GM19468 (cell line): ENCODE measurements around the gene DIS3L2.
"Not testable (repeated sequence)": the region's sequence is repeated elsewhere in the genome, so short reads cannot be mapped to it uniquely, and the experiment has no call there.

Experiments used
- ATAC-seq: cut with Tn5 transposase; IDR thresholded peaks from one replicate; pipeline ENCODE4 v1.9.1; 2021; ENCODE audit warnings: mild to moderate bottlenecking, moderate library complexity, moderate number of reproducible peaks; ENCODE audit not compliant: unreplicated experiment; ENCODE audit errors: extremely low read depth

DIS3L2 gene

DNA sequence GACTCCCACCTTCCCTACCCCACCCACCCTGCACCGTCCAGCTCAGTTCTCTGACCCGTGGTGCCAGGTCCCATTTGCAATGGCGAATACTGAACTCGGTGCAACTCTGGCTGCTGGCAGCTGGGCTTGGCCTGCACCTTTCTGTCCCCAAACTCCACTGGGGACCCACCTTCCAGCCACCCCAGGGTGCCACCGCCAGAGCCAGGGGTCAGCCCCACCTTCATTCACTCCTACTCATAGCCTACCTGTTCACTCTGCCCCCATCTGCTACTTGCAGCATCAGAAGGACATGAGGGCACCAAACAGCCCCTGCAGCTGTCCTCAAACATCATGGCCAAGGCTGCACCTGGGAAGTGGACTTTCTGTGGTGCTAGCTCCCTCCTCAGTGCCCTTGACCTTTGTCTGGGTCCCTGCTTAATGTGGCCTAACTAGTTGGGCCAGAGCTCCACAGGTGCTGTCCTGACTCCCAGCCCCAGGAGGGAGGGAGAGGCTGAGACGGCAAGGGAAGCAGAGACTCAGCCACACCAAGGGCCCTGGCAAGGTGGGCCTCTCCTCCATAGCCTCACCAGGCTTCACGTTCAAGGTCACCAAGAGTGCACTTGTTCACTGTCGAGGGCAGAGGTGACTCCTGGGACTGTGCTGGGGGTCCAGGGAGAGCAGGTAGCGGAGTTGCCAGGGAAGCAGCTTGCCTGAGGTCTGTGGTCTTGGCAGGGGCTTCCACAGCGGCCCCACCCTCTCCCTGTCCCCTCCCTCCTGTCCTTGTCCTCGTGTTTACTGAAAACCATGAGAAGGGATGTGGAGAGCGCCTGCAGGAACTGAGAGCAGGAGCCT lies 365.0 kb downstream of the DIS3L2 start:
- ATAC-seq, result not testable (repeated sequence)

DNA sequence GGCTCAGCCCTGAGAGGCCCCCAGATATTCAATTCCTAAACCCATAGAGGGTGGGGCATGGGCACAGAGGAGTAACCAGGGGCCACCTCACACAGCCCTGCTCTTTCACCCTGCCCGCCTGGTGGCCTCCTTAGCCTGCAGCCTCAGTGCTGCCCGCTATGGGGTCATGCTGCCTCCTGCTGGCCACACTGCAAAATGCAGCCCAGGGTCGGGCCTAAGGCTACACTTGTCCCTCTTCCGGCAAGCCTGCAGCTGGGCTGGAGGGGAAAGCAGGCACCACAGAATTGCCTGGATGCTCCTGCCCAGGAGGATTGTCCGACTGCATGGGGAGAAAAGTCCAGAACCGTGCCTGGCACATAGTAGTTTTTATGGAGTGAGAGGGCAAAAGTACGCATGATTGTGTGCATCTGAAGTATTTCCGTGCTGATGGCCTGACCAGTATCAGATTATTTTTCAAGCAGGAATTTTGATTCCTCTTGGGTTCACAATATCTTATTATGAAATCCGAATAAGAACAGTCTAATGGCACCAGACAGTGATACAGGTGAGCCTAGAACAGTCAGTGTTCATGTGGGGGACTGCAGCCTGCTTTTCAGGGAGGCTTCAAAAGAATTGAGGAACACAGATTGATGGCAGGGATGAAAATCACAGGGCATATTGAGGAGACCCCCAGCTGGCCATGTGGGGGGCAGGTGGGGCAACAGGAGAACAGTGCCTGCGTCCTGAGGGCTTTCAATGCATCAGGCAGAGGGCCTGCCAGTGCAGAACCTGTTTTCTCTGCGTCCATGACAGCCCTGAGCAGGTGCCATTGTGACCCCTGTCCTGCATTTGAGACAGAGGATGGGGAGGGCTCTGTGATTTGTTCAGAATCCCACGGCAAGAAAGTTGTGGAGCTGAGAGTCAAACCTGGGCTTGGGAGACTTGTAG lies 365.9 kb downstream of the DIS3L2 start:
- no peak for ATAC-seq

DNA sequence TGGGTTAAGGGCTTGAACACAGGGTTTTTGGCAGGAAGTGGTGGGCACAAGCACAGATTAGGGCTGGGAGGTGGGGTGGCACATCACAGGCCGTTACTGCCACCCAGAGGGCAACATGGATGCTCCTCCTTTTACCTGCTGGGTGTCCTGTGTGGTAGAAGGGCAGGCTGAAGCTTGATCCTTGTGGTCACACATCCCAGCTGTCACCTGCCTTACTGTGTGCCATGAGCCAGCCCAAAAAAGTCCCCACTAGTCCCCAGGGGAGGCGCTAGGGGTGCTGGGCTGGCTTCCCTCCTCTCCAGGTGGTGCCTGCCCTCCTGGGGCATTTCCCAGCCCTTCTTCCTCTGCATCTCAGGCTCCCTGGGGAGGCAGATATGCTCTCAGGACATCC lies 366.5 kb downstream of the DIS3L2 start:
- ATAC-seq, result no peak

DNA sequence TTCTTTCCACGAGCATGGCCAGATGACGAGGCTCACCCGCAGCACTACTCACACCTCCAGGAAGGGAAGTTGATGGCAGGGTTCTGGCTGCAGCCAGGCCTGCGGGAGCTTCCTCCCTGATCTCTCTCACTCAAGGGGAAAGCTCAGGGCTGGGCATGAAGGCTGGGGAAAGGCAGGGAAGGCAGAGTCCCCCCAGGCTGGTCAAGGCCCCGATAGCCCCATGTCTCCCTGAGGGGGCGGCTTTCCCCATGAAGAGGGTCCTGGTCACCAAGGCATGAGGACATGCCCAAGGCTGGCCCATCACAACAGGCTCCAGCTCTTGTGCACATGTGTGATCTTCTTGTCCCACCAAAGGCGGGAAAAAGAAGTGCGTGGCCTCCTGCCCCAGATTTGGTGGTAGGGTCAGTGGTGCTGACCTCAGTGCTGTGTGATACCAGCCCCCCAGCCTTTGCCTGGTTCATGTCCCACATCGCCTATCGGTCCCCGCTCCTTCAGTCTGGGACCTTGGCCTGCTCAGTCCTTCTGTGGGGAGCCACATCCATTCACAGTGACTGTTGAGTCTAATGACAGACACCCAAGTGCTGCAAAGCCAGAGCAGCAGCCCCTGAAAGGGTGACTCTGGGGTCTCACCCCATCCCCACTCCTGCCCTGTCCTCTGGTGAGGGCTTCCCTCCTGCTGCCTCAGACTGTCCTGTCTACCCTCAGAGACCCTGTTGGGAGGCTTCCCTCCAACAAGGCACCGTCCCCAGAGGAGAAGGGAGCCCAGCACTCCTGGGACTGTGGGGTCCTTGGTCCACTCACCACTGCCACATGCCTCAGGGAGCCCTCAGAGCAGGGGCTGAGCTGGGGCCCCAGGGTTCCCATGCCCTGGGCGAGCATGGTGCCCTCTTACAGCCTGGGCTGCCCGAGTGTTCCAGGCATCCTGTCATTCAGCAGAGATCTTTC lies 367.3 kb downstream of the DIS3L2 start:
- ATAC-seq, result no peak

DNA sequence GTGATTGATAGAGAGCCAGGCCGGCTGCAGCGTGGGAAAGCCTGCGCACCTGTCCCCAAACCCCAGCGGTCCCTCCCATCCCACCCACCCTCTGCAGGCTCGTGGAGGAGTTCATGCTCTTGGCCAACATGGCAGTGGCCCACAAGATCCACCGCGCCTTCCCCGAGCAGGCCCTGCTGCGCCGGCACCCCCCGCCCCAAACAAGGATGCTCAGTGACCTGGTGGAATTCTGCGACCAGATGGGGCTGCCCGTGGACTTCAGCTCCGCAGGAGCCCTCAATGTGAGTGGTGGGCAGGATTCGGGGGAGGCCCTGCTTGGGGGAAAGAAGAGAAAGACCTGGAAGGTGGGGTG lies 368.2 kb downstream of the DIS3L2 start:
- no peak for ATAC-seq

DNA sequence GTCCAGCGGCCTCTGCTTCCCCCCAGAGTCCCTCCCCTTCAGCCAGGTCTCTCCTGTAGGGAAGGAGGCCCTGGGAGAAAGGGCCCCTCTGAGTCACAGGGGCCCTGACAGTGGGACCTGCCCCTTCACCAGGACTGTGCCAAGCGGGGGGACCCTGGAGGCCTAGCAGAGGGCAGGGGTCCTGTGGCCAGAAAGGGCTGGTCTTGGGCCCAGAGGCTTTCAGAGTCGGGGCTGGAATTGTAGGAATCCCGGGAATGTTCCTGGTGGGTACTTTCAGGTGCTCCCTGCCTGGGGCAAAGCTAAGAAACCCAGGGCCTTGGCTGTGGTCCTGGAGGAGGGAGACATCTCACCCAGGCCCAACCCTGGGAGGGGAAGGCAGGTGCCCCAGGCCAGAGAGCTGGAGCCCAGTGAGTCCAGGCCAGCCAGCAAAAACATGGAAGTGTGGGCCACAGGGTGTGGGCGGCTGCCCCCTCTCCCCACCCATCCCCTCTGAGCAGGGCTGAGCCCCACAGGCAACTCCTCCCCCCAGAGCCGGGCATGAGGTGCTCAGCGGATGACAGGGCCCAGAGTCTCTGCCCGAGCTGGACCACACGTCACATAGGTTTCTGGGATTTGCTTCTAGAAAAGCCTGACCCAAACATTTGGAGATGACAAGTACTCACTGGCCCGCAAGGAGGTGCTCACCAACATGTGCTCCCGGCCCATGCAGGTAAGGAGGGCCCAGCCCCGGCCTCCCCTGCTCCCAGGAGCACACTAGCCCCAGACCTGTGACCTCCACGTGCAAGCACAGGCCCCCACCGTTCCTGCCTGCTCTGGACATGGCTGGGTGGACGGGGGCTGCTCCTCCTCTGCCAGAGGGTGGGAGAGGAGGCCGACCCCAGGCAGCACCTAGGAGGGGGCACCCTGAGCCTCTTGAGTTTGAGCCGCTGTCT lies 368.8 kb downstream of the DIS3L2 start:
- ATAC-seq, result no peak

DNA sequence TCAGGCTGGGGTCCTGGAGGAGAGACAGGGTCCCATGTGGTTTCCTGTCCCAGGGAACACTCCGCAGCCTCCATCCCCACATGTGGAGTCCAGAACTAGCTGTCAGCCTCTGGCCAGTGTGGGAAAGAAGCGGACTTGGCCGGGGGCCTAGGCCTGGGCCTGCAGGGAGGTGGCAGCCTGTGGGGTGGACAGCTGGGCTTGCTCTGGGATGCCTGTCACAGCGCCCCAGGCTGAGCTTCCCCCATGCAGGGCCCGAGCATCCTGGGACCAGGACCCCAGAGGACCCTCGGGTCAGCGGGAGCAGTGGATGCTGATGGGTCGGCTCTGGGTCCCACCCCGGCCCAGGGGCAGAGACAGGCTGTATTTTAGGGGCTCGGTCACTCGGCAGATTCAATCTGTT lies 369.5 kb downstream of the DIS3L2 start:
- not testable (repeated sequence) for ATAC-seq

DNA sequence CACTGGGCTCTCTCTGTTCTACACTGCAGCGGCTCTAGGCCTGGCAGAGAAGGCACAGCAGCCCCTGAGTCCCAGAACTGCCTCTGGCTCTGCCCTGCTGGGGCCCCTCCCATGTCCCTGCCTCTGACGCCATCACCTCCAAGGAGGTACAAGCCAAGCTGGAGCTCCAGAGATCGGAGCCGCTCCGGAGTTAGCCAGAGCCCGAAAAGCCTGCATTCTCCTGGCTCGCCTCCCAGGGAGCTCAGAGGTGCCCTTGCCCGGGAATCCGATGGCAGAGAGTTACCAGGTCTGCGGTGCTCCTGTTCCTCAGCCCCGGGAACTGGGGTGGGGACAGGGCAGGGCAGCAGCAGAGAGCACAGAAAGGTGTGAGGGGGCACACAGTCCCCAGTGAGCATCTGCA lies 370.1 kb downstream of the DIS3L2 start:
- ATAC-seq, result not testable (repeated sequence)

DNA sequence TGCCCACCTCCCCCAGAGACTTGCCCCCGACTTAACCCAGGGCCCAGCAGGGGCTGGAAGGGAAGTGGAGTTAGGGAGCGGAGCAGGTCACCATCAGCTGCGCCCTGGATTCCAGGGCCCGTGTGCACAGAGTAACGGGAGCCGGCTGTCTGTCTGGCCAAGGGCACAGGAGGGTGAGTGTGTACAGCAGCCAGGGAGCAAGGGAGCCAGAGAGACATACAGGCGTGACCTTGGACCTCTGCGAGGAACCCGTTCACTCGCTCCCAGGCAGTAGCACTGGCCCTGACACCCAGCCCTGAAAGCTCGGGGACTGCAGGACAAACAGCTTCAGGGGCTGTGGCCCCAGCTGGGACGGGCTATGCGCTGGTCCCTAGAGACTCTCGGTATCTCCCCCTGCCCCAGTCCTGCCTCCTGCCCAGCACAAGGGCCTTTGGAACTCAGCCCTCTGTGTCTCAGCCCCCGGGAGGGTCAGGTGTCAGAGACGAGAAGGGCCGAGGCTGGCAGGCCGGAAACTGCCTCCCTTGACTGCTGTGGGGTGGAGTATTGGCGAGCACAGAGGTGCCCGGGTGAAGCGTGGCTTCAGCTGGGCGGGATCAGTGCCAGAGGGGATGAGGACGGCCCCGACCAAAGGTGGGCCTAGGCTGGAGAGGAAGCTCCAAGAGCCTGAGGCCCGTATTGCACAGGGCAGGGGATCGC lies 370.9 kb downstream of the DIS3L2 start:
- not testable (repeated sequence) for ATAC-seq

DNA sequence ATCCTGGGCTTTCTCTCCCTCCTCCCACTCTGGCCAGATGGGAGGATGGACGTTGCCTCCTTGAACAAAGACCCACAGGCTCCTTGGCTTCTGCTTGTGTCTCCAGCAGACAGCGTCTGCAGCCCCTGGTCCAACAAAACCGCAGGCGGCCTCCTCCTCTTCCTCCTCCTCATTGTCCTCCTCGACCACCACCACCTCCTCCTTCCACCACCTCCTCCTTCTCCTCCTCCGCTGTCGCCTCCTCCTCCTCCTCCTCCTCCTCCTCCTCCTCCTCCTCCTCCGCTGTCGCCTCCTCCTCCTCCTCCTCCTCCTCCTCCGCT lies 371.4 kb downstream of the DIS3L2 start:
- no peak for ATAC-seq

DNA sequence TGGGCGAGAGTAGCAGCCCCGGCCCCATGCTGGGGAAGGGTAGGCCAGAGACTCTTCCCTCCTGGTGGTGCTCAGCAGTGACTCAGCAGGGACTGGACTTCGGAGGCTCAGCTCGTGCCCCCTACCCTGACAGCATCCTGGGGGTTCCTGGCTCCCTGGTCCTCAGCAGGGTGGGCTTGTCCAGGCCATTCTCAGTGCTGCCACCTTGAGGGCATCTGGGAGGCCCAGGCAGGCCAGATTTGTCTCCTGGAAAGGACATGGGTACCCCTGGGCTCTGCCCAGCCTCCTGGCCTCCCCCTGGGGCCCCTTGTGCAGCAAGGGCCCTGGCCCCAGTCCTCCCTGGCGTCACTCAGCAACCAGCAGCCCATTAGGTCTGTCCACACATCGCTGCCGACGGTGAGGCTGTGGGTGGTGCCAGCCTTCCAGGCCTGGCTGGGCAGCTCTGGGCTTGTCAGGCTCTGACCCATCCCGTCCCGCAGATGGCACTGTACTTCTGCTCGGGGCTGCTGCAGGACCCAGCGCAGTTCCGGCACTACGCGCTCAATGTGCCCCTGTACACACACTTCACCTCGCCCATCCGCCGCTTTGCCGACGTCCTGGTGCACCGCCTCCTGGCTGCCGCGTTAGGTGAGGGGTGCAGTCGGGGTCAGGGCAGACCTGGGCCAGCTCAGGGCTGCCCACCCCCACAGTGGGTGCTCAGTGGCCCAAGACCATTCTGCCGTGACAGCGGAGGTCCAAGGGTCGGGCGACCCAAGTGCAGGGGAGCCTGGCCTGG lies 372.0 kb downstream of the DIS3L2 start:
- ATAC-seq, result no peak

DNA sequence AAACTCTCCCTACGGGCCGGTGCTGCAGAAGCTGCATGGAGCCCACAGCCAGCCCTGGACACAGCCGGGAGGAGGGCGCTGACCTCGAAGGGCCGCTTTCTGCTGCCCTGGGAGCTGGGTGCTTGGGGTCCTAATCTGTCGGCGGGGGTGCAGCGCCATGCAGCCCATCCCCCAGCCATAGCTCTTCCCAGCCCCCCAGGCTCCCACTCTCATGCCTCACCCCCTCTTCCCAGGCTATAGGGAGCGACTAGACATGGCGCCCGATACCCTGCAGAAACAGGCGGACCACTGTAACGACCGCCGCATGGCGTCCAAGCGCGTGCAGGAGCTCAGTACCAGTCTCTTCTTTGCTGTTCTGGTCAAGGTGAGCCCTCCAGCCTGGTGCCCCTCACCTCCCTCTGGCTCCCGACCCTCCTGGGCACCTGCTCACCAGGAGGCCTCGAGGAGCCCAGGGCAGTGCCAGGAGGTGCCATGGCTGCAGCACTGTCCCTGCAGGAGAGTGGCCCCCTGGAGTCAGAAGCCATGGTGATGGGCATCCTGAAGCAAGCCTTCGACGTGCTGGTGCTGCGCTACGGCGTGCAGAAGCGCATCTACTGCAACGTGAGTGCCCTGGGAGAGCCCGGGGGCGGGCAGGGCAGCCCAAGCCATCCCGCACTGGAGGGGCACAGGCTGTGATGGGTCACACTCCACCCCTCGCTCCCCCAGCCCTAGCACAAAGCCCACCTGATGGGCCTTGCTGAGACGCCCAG lies 372.8 kb downstream of the DIS3L2 start:
- not testable (repeated sequence) for ATAC-seq

DNA sequence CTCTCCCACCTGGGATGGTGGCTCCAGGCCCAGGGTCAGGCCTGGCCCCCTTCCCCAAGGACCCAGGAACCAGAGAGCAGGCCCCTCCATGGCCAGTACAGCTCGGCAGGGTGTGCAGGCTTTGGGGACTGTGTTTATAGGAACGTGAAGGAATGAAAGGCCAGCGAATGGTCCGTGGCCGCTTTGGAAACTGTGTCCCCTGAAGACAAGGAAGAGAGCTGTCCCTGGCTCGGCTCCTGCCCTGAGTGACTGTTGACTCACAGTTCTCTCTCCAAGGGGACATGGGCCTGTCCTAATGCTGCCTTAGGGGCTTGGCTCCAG lies 373.3 kb downstream of the DIS3L2 start:
- not testable (repeated sequence) for ATAC-seq

DNA sequence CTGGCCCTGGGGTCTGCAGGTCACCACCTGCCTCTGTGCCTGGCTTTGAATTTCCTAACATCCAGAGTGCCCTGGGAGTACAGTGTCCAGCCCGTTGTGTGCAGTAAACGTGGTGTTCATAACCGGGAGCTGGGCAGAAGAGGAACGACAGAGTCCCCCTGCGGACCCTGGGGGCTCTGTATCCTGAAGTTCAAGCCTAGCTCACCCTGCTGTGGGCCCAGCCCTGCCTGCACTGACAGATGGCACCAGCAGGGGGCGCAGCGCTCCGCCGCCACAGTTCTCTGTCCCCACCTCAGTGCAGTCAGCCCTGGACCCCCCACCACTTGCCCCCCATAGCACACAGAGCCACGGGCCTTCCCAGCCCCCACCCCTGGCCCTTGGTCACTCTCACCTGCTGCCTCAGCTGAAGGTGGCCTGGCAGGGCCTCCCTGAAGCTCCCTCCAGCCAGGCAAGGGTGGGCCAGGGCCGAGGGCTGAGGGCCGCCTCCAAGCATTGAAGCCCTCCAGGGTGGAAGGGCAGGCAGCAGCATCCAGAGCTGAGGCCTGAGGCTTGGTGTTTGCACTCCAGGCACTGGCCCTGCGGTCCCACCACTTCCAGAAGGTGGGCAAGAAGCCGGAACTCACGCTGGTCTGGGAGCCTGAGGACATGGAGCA lies 373.8 kb downstream of the DIS3L2 start:
- ATAC-seq, result not testable (repeated sequence)

DNA sequence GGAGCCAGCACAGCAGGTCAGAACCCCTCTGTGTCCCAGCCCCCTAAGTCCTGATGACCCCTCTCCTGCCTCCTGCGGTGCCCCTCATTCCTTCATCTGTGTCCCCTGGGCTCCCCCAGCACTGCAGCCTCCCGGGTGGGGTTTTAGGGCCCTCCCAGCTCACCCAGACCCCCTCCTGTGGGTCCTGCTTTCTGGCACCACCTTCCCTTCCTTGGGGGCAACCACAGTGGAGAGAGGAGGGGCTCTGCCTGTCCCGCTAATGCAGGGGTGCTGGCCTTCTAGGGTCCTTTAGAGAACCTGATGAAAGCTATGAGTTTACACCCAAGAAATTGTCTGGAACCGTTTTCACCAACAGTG lies 374.3 kb downstream of the DIS3L2 start:
- ATAC-seq, result no peak

DNA sequence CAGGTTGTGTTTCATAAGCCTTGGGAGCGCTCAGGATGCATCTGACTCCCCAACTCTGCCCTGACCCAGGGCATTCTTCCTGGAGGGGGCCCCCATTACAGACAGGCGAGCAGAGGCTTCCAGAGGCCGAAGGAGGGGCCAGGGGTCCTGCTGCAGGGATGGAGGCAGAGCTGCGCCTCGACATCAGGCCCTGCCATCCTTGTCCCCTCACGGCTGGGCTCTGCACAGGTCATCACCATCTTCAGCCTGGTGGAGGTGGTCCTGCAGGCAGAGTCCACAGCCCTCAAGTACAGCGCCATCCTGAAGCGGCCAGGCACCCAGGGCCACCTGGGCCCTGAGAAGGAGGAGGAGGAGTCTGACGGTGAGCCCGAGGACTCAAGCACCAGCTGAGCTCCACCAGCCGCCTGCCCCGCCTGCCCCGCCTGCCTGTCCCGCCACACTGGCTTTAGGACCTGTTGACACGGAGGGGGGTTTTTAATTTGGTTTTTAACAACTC lies 374.8 kb downstream of the DIS3L2 start:
- no peak for ATAC-seq
